Duodenal mucosa (tissue), 2 donors: ENCODE results near the gene PCSK6.
"Not testable (repeated sequence)": the region's sequence is repeated elsewhere in the genome, so short reads cannot be mapped to it uniquely, and the experiment has no call there.

Experiments
- H3K27ac ChIP-seq: one replicate; pipeline ENCODE4 v1.7.0; 2013; ENCODE audit warnings: low read depth, low read length
- H3K27me3 ChIP-seq, 2 donors: one replicate each; pipeline ENCODE4 v1.7.0; 2013; ENCODE audit warnings: low read length in 2 of 2, control low read depth in 1 of 2; ENCODE audit not compliant: insufficient read depth in 2 of 2, control insufficient read depth in 1 of 2
- H3K36me3 ChIP-seq, 2 donors: one replicate each; pipeline ENCODE4 v1.7.0; 2013; ENCODE audit warnings: low read length in 2 of 2, control low read depth in 1 of 2; ENCODE audit not compliant: insufficient read depth in 2 of 2, control insufficient read depth in 1 of 2
- H3K4me1 ChIP-seq, 2 donors: one replicate each; pipeline ENCODE4 v1.7.0; 2013; ENCODE audit warnings: low read length in 2 of 2, control low read depth in 1 of 2; ENCODE audit not compliant: insufficient read depth in 2 of 2, control insufficient read depth in 1 of 2
- H3K4me3 ChIP-seq, 2 donors: one replicate each; pipeline ENCODE4 v1.7.0; 2013; ENCODE audit warnings: low read length in 2 of 2, low read depth in 1 of 2
- H3K9ac ChIP-seq, 2 donors: one replicate each; pipeline ENCODE4 v1.7.0; 2013; ENCODE audit warnings: low read length in 2 of 2, low read depth in 1 of 2
- H3K9me3 ChIP-seq, 2 donors: one replicate each; pipeline ENCODE4 v1.7.0; 2013; ENCODE audit warnings: low read length in 2 of 2, control low read depth in 1 of 2; ENCODE audit not compliant: control insufficient read depth in 1 of 2

Gene PCSK6

GRCh38 chr15:101306341-101307047 is 183.0 kb downstream of the PCSK6 start:
- no peaks in the 10 kb centered on the region for H3K27me3 ChIP-seq
- no peaks in the 10 kb centered on the region for H3K9me3 ChIP-seq
- H3K27ac ChIP-seq, result no peak overlapping the region
- no peaks in the 10 kb centered on the region for H3K4me1 ChIP-seq
- no peak overlapping the region for H3K4me3 ChIP-seq
- no peak overlapping the region for H3K9ac ChIP-seq
- H3K36me3 ChIP-seq, result no peaks in the 10 kb centered on the region

- Histone ChIP-seq H3K4me3 (no peak overlapping the region), H3K27me3 (no peaks in the 10 kb centered on the region), H3K4me1 (no peaks in the 10 kb centered on the region), H3K9me3 (no peaks in the 10 kb centered on the region), H3K9ac (no peak overlapping the region), H3K36me3 (no peaks in the 10 kb centered on the region), H3K27ac (no peak overlapping the region)
Measured at GRCh38 chr15:101305820-101306255, 183.7 kb downstream of the PCSK6 start.

DNA sequence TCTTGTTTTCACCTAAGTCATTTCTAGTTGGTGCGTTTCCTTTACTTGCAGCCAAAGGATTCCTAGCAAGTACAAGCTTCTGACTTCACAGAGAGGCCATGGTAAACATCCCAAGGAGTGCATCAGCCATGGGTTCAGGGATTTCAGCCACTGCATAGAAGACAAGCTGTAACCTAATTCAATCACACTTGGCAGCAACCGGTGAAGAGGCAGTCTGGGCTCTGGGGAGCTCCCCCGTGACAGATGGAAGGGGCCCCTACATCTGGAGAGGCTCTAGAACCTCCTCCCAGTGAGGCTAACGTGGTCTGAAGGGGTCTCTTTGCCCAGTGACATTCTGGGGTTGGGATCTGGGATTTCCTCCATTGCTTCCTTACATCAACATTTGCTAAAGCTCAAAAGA is 186.1 kb downstream of the PCSK6 start:
- Histone ChIP-seq H3K4me3 (no peak overlapping the region), H3K9me3 (no peaks in the 10 kb centered on the region), H3K36me3 (no peaks in the 10 kb centered on the region), H3K4me1 (no peaks in the 10 kb centered on the region), H3K27ac (no peak overlapping the region), H3K27me3 (no peaks in the 10 kb centered on the region), H3K9ac (no peak overlapping the region)

GRCh38 chr15:101296418-101297405 is 192.8 kb downstream of the PCSK6 start:
- peak overlapping the region in 1 of 2 donors; percentile 97 for H3K4me3 ChIP-seq
- no peak overlapping the region for H3K27ac ChIP-seq
- H3K4me1 ChIP-seq, result peaks cover 19 to 20% of the 10 kb centered on the region in 2 donors
- H3K9ac ChIP-seq, result peak overlapping the region in 1 of 2 donors; percentile 6
- no peaks in the 10 kb centered on the region for H3K36me3 ChIP-seq
- no peaks in the 10 kb centered on the region for H3K9me3 ChIP-seq
- H3K27me3 ChIP-seq, result no peaks in the 10 kb centered on the region

DNA sequence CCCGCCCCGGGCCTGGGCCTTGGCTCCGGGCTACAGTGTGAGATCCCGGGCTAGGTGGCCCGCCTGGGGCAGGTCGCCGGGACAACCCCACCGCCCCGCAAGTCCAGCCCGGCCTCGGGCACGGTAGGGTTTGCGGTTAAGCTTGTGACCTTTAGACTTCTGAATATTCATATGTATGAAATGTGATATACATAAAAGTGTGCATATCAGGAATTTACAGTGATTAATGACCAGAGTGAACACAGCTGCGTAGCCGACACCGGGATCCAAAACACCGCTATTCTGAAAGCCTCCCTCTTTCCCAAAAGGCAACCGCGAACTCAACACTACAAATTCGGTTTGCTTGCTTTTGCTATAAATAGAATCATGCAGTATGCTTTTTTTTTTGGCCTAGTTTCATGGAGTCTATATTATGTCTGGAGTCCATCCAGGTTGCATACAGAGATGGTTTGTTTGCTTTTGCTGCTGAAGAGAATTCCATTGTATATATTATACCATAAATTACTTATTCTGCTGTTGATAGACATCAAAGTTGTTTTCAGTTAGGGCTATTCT is 193.8 kb downstream of the PCSK6 start:
- Histone ChIP-seq H3K9me3 (no peaks in the 10 kb centered on the region), H3K27me3 (no peaks in the 10 kb centered on the region), H3K4me3 (peak overlapping the region; percentile 96 to 97), H3K4me1 (peaks cover 19 to 20% of the 10 kb centered on the region in 2 donors), H3K27ac (peak overlapping the region; percentile 86), H3K36me3 (peaks cover 0 to 3% of the 10 kb centered on the region in 2 donors), H3K9ac (peak overlapping the region; percentile 92 to 94)

GRCh38 chr15:101294731-101295606 is 194.5 kb downstream of the PCSK6 start, which contains the start of gene SNRPA1:
Gene SNRPA1 (minus strand): TSS chr15:101295248. CDS start chr15:101295178, 70 bp downstream.
- peaks cover 19 to 20% of the 10 kb centered on the region in 2 donors for H3K4me1 ChIP-seq
- H3K9me3 ChIP-seq, result no peaks in the 10 kb centered on the region
- H3K36me3 ChIP-seq, result peaks cover 4 to 9% of the 10 kb centered on the region in 2 donors
- H3K4me3 ChIP-seq, result peak within 1 kb of the TSS; percentile 96 to 97
- H3K27ac ChIP-seq, result peak within 1 kb of the TSS; percentile 86
- H3K9ac ChIP-seq, result peak within 1 kb of the TSS; percentile 92 to 94
- no peaks in the 10 kb centered on the region for H3K27me3 ChIP-seq

GRCh38 chr15:101293122-101293521 is 196.4 kb downstream of the PCSK6 start:
- H3K4me1 ChIP-seq, result peaks cover 19 to 27% of the 10 kb centered on the region in 2 donors
- H3K9me3 ChIP-seq, result no peaks in the 10 kb centered on the region
- H3K36me3 ChIP-seq, result peaks cover 4 to 21% of the 10 kb centered on the region in 2 donors
- no peaks in the 10 kb centered on the region for H3K27me3 ChIP-seq
- H3K4me3 ChIP-seq, result peak overlapping the region; percentile 96 to 97
- peak overlapping the region in 1 of 2 donors; percentile 94 for H3K9ac ChIP-seq
- H3K27ac ChIP-seq, result no peak overlapping the region

- peaks cover 13 to 25% of the 10 kb centered on the region in 2 donors for H3K4me1 ChIP-seq
- no peak overlapping the region for H3K27ac ChIP-seq
- H3K9ac ChIP-seq, result no peak overlapping the region
- no peaks in the 10 kb centered on the region for H3K27me3 ChIP-seq
- H3K9me3 ChIP-seq, result no peaks in the 10 kb centered on the region
- H3K36me3 ChIP-seq, result peaks cover 33 to 52% of the 10 kb centered on the region in 2 donors
- H3K4me3 ChIP-seq, result no peak overlapping the region
Measured at GRCh38 chr15:101288905-101289513, 200.5 kb downstream of the PCSK6 start.

- not testable (repeated sequence) for H3K27me3 ChIP-seq, H3K9ac ChIP-seq, H3K27ac ChIP-seq, H3K9me3 ChIP-seq, H3K4me3 ChIP-seq
- Histone ChIP-seq H3K36me3 (peaks cover 43 to 67% of the 10 kb centered on the region in 2 donors), H3K4me1 (peaks cover 3 to 15% of the 10 kb centered on the region in 2 donors)
Measured at GRCh38 chr15:101287342-101287741, 202.2 kb downstream of the PCSK6 start.
